ENCODE measurements around the gene EXOC6B. TPM values are rescaled to one million over a fixed set of nuclear protein-coding genes. Genes with fewer than 3 reads are reported as not detected.

The EXOC6B gene
- total and polyA plus RNA-seq, 3 donors from 2014 or later: 27.7 to 45.2 (median 31.7) TPM

DNA sequence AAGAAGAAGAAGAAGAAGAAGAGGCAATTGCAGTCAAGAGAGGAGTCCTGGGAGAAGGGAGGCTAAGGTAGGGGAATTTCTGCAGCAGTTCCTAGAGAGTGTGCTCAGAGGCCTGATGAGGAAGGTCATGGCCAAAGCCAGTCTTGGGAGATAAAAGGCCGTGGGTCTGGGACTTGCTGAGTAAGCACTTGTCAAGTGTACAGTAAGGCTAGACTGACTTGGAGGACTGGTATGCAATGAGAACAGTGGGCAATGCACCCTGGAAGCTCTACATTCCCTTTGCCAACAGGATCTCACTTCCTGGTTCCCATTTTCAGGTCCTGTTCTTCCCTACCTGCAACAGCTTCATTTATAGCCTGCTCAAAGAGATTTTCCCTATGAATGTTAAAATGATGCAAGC is 649.6 kb downstream of the EXOC6B start:
- intact Hi-C loops (cut with DNase I; ENCODE audit: low total_unique reads): no loop called here
- Histone ChIP-seq H3K4me3 (no peak overlapping the region), H3K27me3 (no peaks in the 10 kb centered on the region), H3K4me1 (no peaks in the 10 kb centered on the region), H3K36me3 (ENCODE audit: low read depth, missing control alignments) (no peaks in the 10 kb centered on the region), H3K27ac (no peak overlapping the region), H3K9me3 (no peaks in the 10 kb centered on the region)
- TF ChIP-seq, protein P1, sequence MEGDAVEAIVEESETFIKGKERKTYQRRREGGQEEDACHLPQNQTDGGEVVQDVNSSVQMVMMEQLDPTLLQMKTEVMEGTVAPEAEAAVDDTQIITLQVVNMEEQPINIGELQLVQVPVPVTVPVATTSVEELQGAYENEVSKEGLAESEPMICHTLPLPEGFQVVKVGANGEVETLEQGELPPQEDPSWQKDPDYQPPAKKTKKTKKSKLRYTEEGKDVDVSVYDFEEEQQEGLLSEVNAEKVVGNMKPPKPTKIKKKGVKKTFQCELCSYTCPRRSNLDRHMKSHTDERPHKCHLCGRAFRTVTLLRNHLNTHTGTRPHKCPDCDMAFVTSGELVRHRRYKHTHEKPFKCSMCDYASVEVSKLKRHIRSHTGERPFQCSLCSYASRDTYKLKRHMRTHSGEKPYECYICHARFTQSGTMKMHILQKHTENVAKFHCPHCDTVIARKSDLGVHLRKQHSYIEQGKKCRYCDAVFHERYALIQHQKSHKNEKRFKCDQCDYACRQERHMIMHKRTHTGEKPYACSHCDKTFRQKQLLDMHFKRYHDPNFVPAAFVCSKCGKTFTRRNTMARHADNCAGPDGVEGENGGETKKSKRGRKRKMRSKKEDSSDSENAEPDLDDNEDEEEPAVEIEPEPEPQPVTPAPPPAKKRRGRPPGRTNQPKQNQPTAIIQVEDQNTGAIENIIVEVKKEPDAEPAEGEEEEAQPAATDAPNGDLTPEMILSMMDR (IDR thresholded peaks at IDR 0.05): no peak
- TF ChIP-seq POLR2A (IDR thresholded peaks at IDR 0.05): no peak
- WGBS, 2 donors: 41 to 53% methylated on average over 1 of the region's 1 CpG
- no peak for DNase-seq

DNA sequence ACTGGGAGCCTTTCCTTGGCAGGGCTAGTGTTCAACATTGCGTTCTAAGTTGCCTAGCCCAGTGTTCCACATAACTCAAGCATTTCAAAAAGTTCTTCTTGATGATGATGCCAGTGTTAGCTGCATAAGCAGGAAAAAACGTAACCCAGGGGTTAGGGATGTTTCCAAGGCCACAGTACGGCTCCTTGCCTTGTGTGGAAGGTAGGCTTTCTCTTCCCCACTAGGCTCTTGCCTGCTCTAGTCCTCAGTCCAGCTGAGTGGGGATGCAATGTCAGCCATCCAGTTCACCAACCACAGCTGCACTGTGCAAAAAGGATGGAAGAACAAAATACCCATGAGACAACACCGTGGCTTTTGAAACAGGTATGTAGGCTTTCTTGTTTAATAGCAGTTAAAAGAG is 650.2 kb downstream of the EXOC6B start:
- Histone ChIP-seq H3K27ac (no peak overlapping the region), H3K4me1 (no peaks in the 10 kb centered on the region), H3K9me3 (no peaks in the 10 kb centered on the region), H3K36me3 (ENCODE audit: low read depth, missing control alignments) (no peaks in the 10 kb centered on the region), H3K27me3 (no peaks in the 10 kb centered on the region), H3K4me3 (no peak overlapping the region)
- DNase-seq: no peak
- intact Hi-C loops (cut with DNase I; ENCODE audit: low total_unique reads): no loop called here
- no peak for TF ChIP-seq POLR2A (IDR thresholded peaks at IDR 0.05)
- TF ChIP-seq, protein P1 (IDR thresholded peaks at IDR 0.05): no peak
- 89% methylated on average over 4 of the region's 4 CpGs for WGBS, 2 donors

DNA sequence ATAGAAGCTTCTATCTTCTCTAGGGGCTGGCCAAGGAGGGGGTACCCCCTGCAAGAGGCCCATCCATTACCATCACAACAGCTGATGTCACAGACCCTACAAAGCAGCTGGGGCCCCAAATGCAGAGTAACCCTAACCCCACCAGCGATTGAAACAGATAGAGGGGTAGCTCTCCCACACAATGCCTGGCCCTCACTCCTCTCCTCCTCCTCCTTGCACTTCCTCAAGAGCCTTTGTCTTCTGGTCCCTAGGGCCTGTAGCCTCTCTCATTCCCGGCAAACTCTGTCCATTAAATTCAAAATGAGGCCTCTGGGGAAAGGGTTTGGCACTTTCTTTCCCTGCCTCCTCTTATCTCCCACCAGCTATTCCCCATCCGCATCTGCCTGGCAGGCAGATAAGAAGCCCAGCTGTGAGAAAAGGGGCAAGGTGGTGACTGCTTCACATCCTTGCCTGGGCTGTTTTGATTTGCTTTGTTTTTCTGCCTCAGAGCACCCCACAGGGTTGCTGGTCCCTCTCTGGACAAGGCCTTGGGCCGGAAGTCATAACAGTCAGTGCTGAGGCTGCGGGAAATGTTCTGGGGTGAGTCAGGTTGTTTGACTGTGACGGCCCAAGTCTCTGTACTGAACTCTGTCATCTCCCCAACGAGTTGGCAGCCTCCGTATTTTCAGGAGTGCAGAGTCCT is 652.1 kb downstream of the EXOC6B start:
- intact Hi-C loops (cut with DNase I; ENCODE audit: low total_unique reads): no loop called here
- Histone ChIP-seq H3K9me3 (no peaks in the 10 kb centered on the region), H3K4me1 (no peaks in the 10 kb centered on the region), H3K36me3 (ENCODE audit: low read depth, missing control alignments) (no peaks in the 10 kb centered on the region), H3K4me3 (no peak overlapping the region), H3K27me3 (no peaks in the 10 kb centered on the region), H3K27ac (no peak overlapping the region)
- DNase-seq: no peak
- WGBS, 2 donors: 70 to 75% methylated on average over 6 to 8 of the region's 8 CpGs
- no peak for TF ChIP-seq POLR2A (IDR thresholded peaks at IDR 0.05)
- TF ChIP-seq, protein P1 (IDR thresholded peaks at IDR 0.05): no peak

DNA sequence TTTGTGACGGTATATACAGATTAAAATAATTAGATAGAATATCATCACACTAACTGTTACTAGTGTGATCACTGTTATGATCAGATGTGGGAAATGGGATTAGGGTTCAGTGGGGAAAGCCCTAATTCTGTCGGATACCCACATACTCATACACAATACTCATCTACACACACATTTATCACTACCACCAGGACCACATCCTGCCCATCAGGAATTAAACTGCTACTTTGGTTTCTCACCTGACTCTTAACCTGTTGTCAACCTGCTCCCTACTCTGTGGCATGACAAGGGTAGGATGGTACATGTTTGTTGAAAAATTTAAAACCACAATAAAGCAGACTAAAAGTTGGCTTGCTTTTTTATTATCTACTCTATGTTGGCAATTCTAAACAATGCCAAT is 653.4 kb downstream of the EXOC6B start:
- intact Hi-C loops (cut with DNase I; ENCODE audit: low total_unique reads): no loop called here
- Histone ChIP-seq H3K4me1 (no peaks in the 10 kb centered on the region), H3K4me3 (no peak overlapping the region), H3K27me3 (no peaks in the 10 kb centered on the region), H3K36me3 (ENCODE audit: low read depth, missing control alignments) (no peaks in the 10 kb centered on the region), H3K9me3 (no peaks in the 10 kb centered on the region), H3K27ac (no peak overlapping the region)
- no peak for DNase-seq
- 86 to 96% methylated on average over 2 of the region's 2 CpGs for WGBS, 2 donors
- TF ChIP-seq, protein P1 (IDR thresholded peaks at IDR 0.05): no peak
- TF ChIP-seq POLR2A (IDR thresholded peaks at IDR 0.05): no peak

DNA sequence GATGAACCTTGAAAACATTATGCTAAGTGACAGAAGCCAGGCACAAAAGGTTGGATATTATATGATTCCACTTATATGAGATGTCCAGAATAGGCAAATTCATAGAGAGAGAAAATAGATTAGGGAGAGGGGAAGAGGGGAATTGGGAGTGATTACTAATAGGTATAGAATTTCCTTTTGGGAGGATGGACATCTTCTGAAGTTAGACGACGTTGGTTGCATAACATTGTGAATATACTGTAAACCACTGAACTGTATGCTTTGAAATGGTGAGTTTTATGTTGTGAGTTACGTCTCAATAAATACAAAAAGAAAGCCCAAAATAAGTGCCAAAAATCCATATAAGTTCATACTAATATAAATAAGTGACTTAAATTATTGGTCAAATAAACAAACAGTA is 659.6 kb downstream of the EXOC6B start:
- H3K4me1 ChIP-seq: no peaks in the 10 kb centered on the region
- H3K36me3 ChIP-seq (ENCODE audit: low read depth, missing control alignments): no peaks in the 10 kb centered on the region

More for the DNA sequence above, 659.6 kb downstream of the EXOC6B start:
- WGBS, 2 donors: 90 to 91% methylated on average over 3 of the region's 3 CpGs
- no peak overlapping the region for H3K4me3 ChIP-seq
- no peaks in the 10 kb centered on the region for H3K27me3 ChIP-seq
- H3K9me3 ChIP-seq: no peaks in the 10 kb centered on the region
- no peak overlapping the region for H3K27ac ChIP-seq
- TF ChIP-seq, protein P1 (IDR thresholded peaks at IDR 0.05): no peak
- no peak for TF ChIP-seq POLR2A (IDR thresholded peaks at IDR 0.05)
- intact Hi-C loops (cut with DNase I; ENCODE audit: low total_unique reads): no loop called here
- no peak for DNase-seq
